Psoas muscle (tissue), 8 donors: Measurements from ENCODE around the gene COL4A2. TPM values are rescaled to one million over a fixed set of nuclear protein-coding genes. Genes with fewer than 3 reads are reported as not detected.

ENCODE experiments used
- ATAC-seq, 4 donors: fragments of 200-7000 bp; cut with Tn5 transposase; one replicate each; pipeline ENCODE4 v1.9.1; 2020; ENCODE audit warnings: moderate library complexity in 3 of 4, mild to moderate bottlenecking in 2 of 4
- DNase-seq, 2 donors: peaks; one replicate each; pipeline ENCODE4 v3.0.0-alpha.2; 2020
- H3K27ac ChIP-seq: fragments of 200-600 bp; one replicate; pipeline ENCODE4 v1.8.0; 2022
- H3K27me3 ChIP-seq, 3 donors: fragments of 200-600 bp in 1 of 3; one replicate each; pipeline versions ENCODE4 v1.6.1 to v1.8.0; 2013 to 2022; ENCODE audit warnings: low read length in 2 of 3, mild to moderate bottlenecking in 2 of 3, moderate library complexity in 1 of 3; ENCODE audit not compliant: insufficient read depth in 3 of 3
- H3K36me3 ChIP-seq, 2 donors: fragments of 200-600 bp in 1 of 2; one replicate each; pipeline versions ENCODE4 v1.6.1 to v1.8.0; 2013 to 2022; ENCODE audit warnings: low read depth in 1 of 2, mild to moderate bottlenecking in 1 of 2, moderate library complexity in 1 of 2; ENCODE audit not compliant: insufficient read depth in 1 of 2
- H3K4me1 ChIP-seq: fragments of 200-600 bp; one replicate; pipeline ENCODE4 v1.8.0; 2022
- H3K4me3 ChIP-seq: fragments of 200-600 bp; one replicate; pipeline ENCODE4 v1.8.0; 2022; ENCODE audit warnings: mild to moderate bottlenecking
- H3K9me3 ChIP-seq: fragments of 200-600 bp; one replicate; pipeline ENCODE4 v1.8.0; 2022
- CTCF ChIP-seq: fragments of 200-600 bp; IDR thresholded peaks from one replicate; pipeline ENCODE4 v1.8.0; 2022; ENCODE audit warnings: antibody characterized with exemption
- WGBS, 3 donors: extraction: QIAGEN DNeasy Blood & Tissue Kit; methylation state at CpG; one replicate each; pipeline versions ENCODE4 v1.1.6 to v1.1.7; 2013; 5-methylcytosine and 5-hydroxymethylcytosine counted together
- intact Hi-C, 2 donors: fragments of 100-400 bp; cut with DNase I; formaldehyde crosslinking; loops; one replicate each; pipeline versions ENCODE4 v1.11.0 to v1.14.2; 2022
- polyA plus RNA-seq, 3 donors: library from polyadenylated mRNA; stranded (reverse); fragments of 200-250 nt; gene quantifications; one replicate each; pipeline ENCODE4 v1.2.3, GENCODE V29; 2013
- total RNA-seq, 4 donors: library from RNA; stranded (reverse); fragmentation: NEBNext Ultra II Directional in 2 of 4; extraction: Animal tissue kit (Norgen Biotek cat#: 25700) in 2 of 4; gene quantifications; one replicate each; pipeline versions ENCODE4 v1.2.1 to v1.2.4, GENCODE V29; 2021 to 2023
- donor health status: healthy with polysubstance abuse.
- donor health status: DM: no; HTN: no; CAD: no; lungs with moderate emphysema.
- donor health status: Bipolar disorder and iron deficiency.
- donor health status: healthy.
- donor health status: DM: yes; HTN: yes; CAD: no.
- donor health status: DM: no; HTN: no; CAD: no.
- donor health status: DM: no; HTN: no; CAD: no.
- donor health status: DM: yes; HTN: yes; CAD: no.

Gene COL4A2
- total and polyA plus RNA-seq, 7 donors = 25.8 to 84.5 (median 57.8) TPM

GRCh38 chr13:110424569-110425443 is 117.7 kb downstream of the COL4A2 start:
- DNase-seq (no peak), ATAC-seq (no peak)
- H3K9me3 ChIP-seq = no peaks in the 10 kb centered on the region
- 82 to 85% (median 83%) methylated on average over 26 of the region's 26 CpGs for WGBS, 3 donors
- H3K4me3 ChIP-seq = no peak overlapping the region
- no peaks in the 10 kb centered on the region for H3K4me1 ChIP-seq
- intact Hi-C loops = no loop called here
- no peak overlapping the region for H3K27ac ChIP-seq
- H3K36me3 ChIP-seq = peaks cover 0 to 10% of the 10 kb centered on the region in 2 donors
- no peaks in the 10 kb centered on the region for H3K27me3 ChIP-seq
- no peak for TF ChIP-seq CTCF

DNA sequence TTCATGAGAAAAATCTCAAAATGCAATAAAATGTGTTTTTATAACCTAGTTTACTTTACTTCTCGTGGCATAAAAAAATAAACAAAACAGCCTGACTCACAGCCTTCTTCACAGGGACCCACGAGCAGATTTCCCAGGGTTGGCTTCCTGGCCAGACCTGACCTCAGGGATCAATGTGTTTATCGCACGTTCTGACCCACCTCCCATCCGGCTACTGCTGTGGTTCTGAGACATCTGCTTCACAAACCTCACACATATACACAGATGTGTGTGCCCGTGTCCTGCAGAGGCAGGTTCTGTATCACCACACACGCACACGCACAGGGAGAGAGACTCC is 118.3 kb downstream of the COL4A2 start:
- intact Hi-C loops = no loop called here
- Histone ChIP-seq H3K4me1 (no peaks in the 10 kb centered on the region), H3K27me3 (no peaks in the 10 kb centered on the region), H3K4me3 (no peak overlapping the region), H3K27ac (no peak overlapping the region), H3K9me3 (no peaks in the 10 kb centered on the region), H3K36me3 (peaks cover 0 to 16% of the 10 kb centered on the region in 2 donors)
- TF ChIP-seq CTCF = no peak
- no peak for DNase-seq
- ATAC-seq = no peak
- WGBS, 3 donors = 74 to 89% (median 87%) methylated on average over 8 of the region's 8 CpGs

GRCh38 chr13:110426735-110427134 is 119.7 kb downstream of the COL4A2 start:
- Histone ChIP-seq H3K4me3 (no peak overlapping the region), H3K27ac (no peak overlapping the region), H3K9me3 (no peaks in the 10 kb centered on the region), H3K27me3 (no peaks in the 10 kb centered on the region), H3K36me3 (peaks cover 0 to 20% of the 10 kb centered on the region in 2 donors), H3K4me1 (peaks cover 4% of the 10 kb centered on the region)
- DNase-seq (no peak), ATAC-seq (peak in 2 of 4 donors; percentile 52 to 68)
- intact Hi-C loops = no loop called here
- WGBS, 3 donors = 41 to 47% (median 44%) methylated on average over 4 of the region's 4 CpGs
- TF ChIP-seq CTCF = no peak

GRCh38 chr13:110428313-110428712 is 121.2 kb downstream of the COL4A2 start:
- DNase-seq (no peak), ATAC-seq (no peak)
- intact Hi-C loops = no loop called here
- no peak for TF ChIP-seq CTCF
- WGBS, 3 donors = 92 to 96% (median 94%) methylated on average over 13 of the region's 13 CpGs
- Histone ChIP-seq H3K4me3 (no peak overlapping the region), H3K4me1 (peaks cover 9% of the 10 kb centered on the region), H3K27me3 (no peaks in the 10 kb centered on the region), H3K9me3 (no peaks in the 10 kb centered on the region), H3K27ac (no peak overlapping the region), H3K36me3 (peaks cover 0 to 20% of the 10 kb centered on the region in 2 donors)
